UCSD-AML1 (cell line): ENCODE data around the gene SEPHS1.
A peak's percentile ranks its signal among the peaks of the same experiment; 100 is the strongest.
"Not testable (repeated sequence)": the region's sequence is repeated elsewhere in the genome, so short reads cannot be mapped to it uniquely, and the experiment has no call there.

Experiments
- DNase-seq: peaks from one replicate; lab custom pipeline; 2025; ENCODE audit not compliant: unreplicated experiment; lab: John Stamatoyannopoulos, UW

SEPHS1 gene

DNA sequence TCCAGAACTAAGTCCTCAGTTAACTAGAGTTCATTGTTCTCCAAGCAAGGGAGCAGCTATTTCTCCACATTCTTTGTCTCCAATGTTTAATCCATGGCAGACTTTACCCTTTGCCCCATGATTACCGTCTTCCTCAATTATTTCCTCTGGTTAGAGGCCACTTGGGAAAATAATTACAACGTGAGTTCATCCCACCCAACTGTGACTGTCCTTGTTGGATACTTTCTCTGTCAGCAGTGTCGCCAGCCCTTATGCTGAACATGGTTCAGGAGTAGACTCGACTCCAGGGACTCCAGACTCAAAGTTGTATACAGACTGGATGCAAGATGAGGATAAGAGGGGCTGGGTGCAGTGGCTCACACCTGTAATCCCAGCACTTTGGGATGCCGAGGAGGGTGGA lies 17.1 kb upstream of the SEPHS1 start:
- DNase-seq: no peak

DNA sequence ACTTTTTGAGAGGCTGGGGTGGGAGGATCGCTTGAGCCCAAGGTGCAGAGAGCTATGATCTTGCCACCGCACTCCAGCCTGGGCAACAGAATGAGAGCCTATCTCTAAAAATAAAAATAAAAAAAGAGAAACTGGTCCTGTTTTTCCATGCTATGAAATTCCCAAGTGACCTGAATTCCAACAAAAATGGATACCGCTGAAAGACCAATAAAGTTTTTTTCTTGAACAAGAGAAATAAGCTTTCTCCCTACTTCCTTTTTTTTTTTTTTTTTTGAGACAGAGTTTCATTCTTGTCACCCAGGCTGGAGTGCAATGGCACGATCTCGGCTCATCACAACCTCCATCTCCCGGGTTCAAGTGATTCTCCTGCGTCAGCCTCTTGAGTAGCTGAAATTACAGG lies 12.5 kb upstream of the SEPHS1 start:
- no peak for DNase-seq

DNA sequence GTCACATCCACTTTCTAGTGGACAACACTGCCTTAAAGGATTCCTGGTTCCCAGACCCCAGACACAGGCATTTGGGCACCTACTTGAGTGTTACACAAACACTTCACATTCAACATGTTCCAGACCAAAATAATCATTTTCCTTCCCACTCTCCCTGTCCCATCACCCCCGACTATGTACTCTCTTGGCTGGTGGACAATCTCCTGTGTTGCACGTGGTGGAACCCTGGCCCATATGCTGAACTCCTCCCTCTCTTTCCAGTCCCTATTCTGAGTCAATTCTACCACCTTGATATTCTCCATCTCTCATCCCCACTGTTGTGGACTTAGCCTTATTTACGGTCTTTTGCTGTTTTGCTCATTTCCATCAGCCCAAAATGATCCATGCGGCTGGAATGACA lies 8.3 kb upstream of the SEPHS1 start:
- no peak for DNase-seq

DNA sequence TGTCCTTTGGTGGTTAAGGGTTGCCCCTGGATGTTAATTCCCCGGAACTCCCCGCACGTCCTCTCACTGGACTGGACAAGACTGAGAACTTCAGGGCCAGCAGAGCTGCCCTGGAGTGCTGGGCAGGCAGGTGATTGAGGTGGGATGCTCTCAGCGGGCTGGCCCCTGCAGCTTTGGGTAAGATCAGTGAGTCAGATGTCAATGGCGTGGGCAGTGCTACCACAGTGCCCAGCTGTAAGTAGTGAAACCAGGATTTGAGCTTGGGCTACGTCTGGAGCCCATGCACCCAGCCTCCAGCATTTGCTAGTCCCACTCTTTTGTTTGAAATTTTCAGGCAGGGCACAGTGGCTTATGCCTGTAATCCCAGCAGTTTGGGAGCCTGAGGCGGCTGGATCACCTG lies 6.7 kb upstream of the SEPHS1 start:
- DNase-seq: no peak

DNA sequence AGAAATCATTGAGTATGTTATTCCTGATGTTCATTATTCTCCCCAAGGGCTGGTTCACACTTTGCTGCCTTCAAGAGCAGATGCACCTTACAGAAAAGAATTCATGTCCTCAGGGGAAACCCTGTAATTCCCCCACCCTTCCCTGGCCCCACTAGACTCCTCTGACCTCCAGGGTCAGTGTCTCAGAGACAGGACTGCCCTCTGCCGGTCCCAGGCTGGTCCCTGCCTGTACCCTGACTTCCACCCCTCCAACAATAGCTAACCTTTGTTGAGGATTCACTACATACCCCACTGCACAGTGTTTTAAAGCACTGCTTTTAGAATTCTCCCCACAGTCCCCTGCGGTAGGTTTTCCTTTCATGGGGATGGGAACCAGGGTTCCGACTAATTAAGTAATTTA lies 4.4 kb upstream of the SEPHS1 start:
- peak; percentile 24 for DNase-seq

DNA sequence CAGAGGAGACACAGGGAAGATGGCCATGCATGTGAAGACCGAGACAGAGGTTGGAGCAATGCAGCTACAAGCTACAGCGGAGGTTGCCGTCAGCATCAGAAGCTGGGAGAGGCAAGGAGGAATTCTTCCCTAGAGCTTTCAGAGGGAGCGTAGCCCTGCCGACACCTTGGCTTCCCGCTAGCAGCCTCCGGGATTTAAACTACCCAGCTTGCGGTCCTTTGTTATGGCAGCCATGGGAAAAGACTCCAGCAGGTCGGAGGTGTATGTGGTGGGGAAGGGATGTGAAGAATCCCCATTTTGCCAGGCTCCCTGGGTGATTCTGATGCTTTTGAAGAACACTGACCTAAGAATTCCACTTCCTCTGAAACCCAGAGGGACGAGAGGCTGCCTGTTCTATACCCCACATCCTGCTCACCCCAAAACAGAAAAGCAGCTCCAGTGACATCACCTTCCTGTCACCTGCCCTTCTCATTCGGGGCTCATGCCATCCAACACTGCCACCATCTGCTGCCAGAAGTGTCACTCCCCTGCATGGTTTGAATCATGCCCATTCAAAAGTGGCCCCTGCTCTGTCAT lies 3.3 kb upstream of the SEPHS1 start:
- no peak for DNase-seq

DNA sequence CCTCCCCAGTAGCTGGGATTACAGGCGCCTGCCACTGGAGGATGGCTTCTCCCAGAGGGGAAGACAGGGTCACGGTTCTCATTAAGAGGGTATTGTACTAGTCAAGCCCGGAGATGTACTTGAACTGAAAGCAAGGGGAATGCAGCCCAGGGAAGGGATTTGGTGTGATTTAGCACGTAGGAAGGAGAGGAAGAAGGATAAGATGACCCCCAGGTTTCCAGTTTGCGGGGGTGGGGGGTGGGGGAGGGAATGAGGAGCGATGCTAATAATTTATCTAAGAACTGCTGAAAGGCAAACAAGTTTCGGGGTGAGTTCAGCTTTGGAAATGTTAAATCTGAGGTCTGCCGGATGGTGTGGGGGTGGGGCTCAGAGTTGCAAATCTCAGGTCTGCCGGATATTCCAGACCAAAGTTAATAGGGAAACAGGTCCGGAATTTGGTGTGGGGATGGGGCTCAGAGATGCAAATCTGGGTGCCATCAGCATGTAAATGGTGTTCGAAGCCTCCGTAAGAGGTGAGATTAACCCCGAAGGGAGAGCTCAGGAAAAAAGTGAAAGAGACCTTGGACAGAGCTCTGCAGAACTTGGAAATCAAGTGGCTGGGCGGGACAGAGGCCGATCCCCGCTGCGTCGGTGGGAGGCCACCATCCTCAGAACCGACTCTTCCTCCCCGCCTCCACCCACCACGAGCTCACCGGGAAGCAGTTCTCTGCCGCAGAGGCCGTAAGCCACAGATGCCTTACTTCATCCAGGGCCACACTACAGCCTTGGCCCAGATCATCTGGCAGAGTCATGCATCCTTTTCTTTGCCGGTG lies 1.6 kb upstream of the SEPHS1 start:
- peak; percentile 37 for DNase-seq

DNA sequence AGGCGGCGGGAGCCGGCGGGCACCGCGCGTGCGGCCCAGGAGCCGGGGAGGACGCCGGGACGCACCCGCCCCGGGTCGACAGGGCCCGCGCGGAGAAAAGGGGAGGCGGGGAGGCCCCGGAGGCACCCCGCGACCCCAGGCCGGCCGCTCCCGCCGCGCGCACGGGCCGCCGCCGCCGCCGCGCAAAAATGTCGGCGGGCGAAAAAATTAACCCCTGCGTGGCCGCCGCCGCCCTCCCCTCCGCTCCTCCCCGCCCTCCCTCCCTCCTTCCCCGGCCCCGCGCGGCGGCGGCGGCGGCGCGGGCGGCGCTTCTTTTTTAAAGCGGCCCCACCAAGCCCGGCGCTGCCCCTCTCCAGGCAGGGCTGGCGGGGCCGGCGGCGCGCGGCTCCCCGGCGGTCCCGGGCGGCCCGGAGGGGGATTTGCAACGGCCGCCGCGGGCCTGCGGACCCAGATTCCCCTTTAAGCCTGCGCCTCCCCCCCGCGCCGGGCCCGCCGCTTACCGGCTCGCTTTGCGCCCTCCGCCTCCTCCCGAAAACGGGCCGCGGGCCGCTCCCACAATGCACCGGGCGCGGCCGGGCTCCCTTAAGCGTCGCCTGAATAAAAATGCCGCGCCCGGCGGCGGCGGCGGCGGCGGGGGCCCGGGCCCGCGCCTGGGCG lies 465 bp downstream of the SEPHS1 start:
- peak; percentile 79 for DNase-seq

DNA sequence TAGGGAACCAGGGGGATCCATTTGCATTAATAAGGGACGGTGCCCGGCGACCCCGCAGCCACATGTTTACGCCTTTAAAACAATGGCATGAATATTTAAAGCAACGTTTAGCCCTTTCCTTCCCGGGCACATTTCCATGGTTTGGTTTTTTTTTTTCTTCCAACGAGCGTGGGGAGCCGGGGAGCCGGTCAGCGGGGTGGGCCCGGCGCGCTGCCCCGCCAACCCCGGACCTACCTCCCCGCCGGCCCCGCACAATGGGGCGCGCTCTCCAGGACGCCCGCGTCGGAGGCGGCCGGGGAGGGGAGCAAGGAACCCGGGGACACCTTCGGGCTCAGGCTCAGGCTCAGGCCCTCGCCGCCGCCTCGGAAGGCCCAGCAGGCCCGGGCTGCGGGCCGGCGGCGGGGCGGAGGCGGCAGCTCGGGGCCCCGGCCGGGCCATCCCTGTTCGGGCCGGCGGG lies 1.0 kb downstream of the SEPHS1 start:
- DNase-seq: peak; percentile 53

DNA sequence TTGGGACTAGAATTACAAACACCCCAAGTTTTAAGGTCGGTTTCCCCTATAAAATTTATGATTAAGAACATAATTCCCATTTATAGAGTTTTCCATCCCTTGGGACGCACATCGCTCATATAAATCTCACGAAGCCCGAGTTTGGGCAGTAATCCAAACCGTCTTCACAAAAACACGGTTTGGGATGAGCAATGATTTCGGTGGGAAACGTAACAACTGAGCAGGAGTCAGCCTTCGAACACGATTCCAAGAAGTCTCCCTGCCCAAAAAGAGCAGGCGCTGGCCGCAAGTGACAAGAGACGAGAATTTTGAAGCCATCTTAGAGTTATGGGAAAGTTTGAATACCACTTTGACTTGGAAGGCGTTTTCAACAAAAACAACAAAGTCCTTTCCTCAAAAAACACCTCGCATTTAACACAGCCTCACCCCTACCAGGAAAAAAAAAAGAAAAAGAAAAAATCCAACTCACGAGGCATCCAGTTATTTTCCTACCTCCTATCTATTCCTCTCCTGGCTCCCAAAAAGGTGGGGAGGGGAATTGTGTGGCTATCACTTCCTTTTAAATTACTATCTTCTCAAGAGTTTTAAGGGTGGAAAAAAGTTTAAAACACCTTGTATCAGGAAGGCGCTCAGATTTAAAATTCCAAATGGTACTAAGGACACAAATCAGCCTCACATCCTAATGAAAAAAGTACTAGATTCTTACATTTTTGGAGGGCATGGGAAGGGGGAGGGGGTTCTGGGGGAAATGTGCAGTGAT lies 1.6 kb downstream of the SEPHS1 start:
- DNase-seq: no peak

DNA sequence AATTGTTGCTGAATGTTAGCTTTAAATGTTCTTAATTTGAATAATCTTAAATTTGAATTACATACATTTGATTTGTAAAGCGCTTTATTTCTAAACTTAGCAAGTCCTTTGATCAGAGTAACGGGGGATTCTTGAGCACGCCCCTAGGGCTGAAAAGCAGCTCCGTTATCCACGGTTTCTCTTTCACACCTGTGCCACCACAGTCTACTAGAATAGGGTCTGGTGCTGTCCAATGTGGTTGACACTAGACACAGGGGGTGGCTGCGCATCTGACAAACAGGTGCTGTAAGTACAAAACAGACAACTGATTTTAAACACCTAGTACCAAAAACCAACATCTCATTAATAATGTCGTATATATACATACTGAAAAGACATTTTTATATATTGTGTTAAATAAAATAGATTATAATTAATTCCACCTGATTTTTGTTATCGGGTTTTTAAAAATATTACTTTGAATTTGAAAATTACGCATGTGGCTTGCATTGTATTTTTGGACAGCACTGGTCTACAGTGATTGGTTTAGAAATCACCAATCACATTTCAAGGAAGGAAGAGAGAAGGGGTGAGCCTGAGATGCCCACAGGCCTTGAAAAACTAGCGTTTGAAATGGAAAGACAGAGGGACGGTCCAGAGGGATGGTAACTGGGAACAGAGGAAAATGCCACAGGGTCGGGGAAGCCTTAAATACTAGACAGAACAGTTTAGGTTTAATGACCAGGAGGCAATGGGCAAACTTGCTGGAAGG lies 7.3 kb downstream of the SEPHS1 start:
- no peak for DNase-seq

DNA sequence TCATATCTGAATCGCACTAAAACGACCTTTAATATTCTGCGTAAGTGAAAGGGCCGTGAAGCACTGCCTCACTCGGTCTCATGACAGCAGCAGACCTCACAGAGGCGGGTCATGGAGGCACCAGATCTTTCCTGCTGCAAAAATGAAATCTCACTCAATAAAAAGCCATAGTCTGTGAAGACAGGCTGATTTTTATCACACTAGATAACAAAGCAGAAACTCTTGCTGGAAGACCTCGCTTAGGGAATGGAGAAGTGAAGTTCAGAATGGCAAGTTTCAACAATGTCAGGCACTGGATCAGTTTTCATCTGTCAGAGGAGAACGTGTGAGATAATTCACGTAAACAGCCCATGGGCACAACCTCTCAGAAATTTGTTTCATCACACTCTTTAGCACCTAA lies 8.0 kb downstream of the SEPHS1 start:
- no peak for DNase-seq

DNA sequence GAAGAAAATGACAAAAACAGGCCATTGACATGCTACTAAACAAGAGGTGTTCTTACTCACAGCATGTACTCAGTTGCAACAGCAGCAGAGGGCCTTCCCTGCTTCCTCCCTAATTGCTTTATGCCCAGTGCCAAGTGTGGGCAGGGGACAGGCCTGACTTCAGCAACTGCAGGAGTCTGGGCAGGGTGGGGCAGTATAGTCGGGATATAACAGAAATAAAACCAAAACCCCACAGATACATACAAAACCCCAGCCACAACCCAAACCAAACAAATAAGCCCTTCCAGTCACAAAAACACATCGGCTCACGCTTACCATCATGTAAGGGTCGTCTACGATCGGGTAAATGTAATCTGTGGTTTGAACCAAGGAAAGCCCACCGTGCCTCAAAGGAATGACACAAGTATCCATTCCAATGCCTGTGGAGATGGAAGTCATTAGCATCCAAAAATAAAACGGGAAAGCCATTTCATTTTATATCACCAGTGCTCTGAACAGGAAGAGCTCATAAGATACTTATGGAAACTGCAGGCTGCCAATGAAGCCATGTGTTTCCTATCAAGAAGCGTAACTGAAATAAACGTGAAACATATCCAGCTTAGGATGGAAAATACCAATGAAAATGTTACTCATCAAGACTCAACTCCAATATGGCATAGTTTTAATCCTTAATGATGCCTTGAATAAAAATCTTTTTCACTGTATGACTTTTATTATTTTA lies 9.5 kb downstream of the SEPHS1 start:
- DNase-seq: no peak

DNA sequence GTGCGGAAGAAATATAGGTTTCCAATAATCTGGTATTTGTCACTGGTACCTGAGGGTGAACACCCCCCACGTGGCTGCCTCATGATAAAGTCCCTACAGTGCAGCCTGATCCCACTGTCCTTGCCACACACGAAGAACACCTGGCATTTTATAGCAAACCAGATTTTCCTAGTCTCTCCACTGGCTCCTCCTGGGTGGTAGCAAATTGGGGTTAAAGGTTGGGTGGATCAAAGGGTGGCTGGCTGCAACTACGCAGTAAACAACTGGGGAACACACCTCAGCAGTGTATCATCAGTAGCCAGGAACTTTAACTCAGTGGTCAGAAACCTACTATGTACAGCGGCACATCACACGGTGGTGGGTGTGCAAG lies 10.3 kb downstream of the SEPHS1 start:
- no peak for DNase-seq

DNA sequence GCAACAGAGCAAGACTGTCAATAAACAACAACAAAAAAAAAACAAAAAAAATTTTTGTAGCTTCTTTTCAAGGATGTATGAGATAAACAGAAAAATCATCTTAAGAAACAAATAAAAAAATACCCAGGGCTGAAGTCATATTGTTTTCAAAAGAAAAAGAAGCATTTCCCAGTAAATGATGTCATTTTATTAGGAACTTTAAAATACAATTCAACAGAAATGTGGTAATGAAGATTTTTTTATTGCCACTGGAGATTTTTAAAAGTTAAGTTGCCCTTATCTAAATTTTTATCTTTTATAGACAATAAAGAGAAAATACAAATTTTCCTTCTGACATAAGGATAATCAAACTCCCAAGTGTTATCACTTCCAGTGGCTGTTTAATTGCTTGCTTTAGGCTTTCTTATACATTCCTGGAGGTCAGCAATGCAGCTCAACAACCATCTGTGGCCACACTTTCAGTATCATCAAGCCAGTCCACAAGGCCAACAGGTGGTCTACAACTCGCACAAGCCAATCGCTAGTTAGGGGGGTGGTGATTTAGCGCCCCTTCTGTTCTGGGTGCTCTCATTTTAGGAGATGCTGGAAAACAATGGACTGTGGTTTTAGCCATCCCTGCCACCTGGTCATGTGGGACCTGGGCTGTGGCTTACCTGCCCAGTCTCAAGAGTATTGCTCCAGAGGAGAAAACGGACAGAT lies 10.8 kb downstream of the SEPHS1 start:
- no peak for DNase-seq

DNA sequence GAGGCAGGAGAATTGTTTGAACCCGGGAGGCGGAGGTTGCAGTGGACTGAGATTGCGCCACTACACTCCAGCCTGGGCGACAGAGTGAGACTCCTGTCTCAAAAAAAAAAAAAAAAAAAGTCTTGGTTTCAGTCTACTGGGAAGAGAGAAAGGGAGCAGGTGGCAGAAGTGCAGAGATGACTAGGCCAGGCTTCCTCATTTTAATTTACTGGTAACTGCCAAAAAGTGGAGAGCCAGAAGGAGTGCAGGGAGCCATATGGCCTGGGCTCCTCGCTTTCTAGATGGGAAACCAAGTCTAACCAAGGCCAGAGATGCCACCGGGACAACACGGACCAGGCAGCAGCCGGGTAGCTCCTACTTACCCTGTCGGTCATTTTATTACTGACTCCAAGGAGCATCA lies 12.2 kb downstream of the SEPHS1 start:
- DNase-seq: no peak

DNA sequence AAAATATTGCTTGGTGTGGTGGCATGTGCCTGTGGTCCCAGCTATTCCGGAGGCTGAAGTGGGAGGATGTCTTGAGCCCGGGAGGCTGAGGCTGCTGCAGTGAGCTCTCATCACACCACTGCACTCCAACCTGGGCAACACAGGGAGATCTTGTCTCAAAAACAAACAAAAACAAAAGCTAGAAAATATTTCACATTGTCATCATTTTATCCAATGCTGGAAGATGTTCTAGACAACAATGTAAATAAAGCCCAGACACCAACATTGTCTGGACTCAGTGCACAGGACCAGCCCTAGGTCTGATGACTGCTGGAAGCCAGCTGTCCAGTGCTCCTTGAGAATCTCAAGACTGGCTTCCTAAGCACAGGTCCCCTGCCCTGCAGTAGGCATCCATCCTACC lies 13.5 kb downstream of the SEPHS1 start:
- DNase-seq: no peak

DNA sequence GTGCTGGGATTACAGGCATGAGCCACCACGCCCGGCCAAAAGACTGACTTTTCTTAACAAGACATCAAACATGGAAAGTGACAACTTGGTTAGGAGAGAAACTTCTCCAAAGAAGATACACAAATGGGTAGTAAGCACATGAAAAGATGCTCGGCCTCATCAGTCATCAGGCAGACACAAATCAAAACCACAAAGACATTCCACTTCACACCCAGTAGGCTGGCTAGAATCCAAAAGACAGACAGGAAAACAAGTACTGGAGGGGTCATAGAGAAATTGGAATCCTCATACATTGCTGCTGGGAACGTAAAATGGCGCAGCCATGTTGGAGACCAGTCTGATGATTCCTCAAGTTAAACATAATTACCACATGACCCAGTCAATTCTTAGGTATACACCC lies 16.4 kb downstream of the SEPHS1 start:
- no peak for DNase-seq

DNA sequence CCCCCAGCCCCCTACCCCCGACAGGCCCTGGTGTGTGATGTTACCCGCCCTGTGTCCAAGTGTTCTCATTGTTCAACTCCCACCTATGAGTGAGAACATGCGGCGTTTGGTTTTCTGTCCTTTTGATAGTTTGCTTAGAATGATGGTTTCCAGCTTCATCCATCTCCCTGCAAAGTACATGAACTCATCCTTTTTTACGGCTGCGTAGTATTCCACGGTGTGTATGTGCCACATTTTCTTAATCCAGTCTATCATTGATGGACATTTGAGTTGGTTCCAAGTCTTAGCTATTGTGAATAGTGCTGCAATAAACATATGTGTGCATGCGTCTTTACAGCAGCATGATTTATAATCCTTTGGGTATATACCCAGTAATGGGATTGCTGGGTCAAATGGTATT lies 17.1 kb downstream of the SEPHS1 start:
- not testable (repeated sequence) for DNase-seq

DNA sequence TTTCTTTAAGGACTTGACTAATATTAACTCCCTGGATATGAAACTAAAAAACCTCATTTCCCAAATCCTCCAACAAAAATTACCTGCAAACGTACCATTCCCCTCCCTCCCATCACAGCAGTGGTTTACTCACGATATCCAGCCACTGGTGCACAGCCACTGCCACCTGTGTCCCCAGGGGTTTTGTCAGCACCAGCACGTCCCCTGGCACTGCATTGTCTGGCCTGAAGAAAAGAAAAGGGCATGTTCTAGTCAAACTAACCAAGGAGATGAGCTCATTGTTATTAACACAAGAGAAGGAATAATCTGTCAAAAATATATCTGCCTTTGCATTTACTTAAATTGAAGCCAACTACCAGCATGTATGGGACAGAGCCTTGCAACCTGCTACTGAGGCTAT lies 18.5 kb downstream of the SEPHS1 start:
- DNase-seq: no peak
